ENCODE results near the gene ARHGAP1. TPM values are rescaled to one million over a fixed set of nuclear protein-coding genes. Genes with fewer than 3 reads are reported as not detected.

ARHGAP1 gene
- polyA plus RNA-seq, 2 of the 4 experiments (the other 2 are of a cell fraction): 17.2 to 35.2 TPM

- Histone ChIP-seq H3K9me3 (no peaks in the 10 kb centered on the region), H3K27ac (no peak overlapping the region), H3K4me1 (no peaks in the 10 kb centered on the region), H3K4me2 (no peak overlapping the region), H3K4me3 (no peak overlapping the region)
- POLR2A ChIA-PET: interaction anchor here (1.1 kb wide), 1 partner anchor 10 kb away, joined by 4 read pairs; no protein-coding TSS in a partner anchor
- WGBS (ENCODE audit: missing lambda C conversion rate): 94% methylated on average over 22 of the region's 22 CpGs
- CTCF ChIA-PET: interaction anchor here (0.6 to 2.9 kb wide), 5 partner anchors 13 to 143 kb away, joined by 3 to 11 read pairs (median 3); partner anchors contain the start of genes ATG13 and HARBI1
- FAIRE-seq (no peak), DNase-seq (ENCODE audit: low read depth in 1 of 2, low spot score in 1 of 2) (no peak), ATAC-seq (no peak)
- TF ChIP-seq MYC (IDR thresholded peaks at IDR 0.05; ENCODE audit: borderline replicate concordance, low read length) (no peak), CEBPB (IDR thresholded peaks at IDR 0.05) (no peak), PHF8 (IDR thresholded peaks at IDR 0.05; ENCODE audit: borderline replicate concordance, low read depth) (no peak), PBX3 (IDR thresholded peaks at IDR 0.05) (no peak), ZSCAN20 (CRISPR knock-in tag; IDR thresholded peaks at IDR 0.05) (no peak), HMGXB4 (CRISPR knock-in tag; IDR thresholded peaks at IDR 0.05; ENCODE audit: borderline replicate concordance) (no peak), HEYL (CRISPR knock-in tag; IDR thresholded peaks at IDR 0.05) (no peak), EHF (CRISPR knock-in tag; IDR thresholded peaks at IDR 0.05) (no peak), SREBF2 (IDR thresholded peaks at IDR 0.05) (no peak), SMC3 (IDR thresholded peaks at IDR 0.05) (no peak), NFE2L2 (conservative IDR thresholded peaks at IDR 0.05; ENCODE audit: low read length) (no peak), FOSL2 (IDR thresholded peaks at IDR 0.05) (no peak), FOSL2 (CRISPR knock-in tag; IDR thresholded peaks at IDR 0.05) (no peak), ZNF302 (CRISPR knock-in tag; IDR thresholded peaks at IDR 0.05) (no peak), CHD4 (IDR thresholded peaks at IDR 0.05; ENCODE audit: borderline replicate concordance) (no peak), RARB (CRISPR knock-in tag; IDR thresholded peaks at IDR 0.05) (no peak), JUN (IDR thresholded peaks at IDR 0.05) (no peak), E2F6 (IDR thresholded peaks at IDR 0.05; ENCODE audit: borderline replicate concordance, low read depth) (no peak), CTCF (IDR thresholded peaks at IDR 0.05) (no peak)
Observed at GRCh38 chr11:46633291-46634217, 66.9 kb downstream of the ARHGAP1 start.

- ChIA-PET POLR2A (no interaction called here), CTCF (interaction anchor here (1.0 to 2.9 kb wide), 2 partner anchors 10 to 15 kb away, joined by 3 to 11 read pairs; partner anchors contain the start of genes ATG13 and HARBI1)
- Histone ChIP-seq H3K4me2 (no peak overlapping the region), H3K4me1 (no peaks in the 10 kb centered on the region), H3K9me3 (no peaks in the 10 kb centered on the region), H3K4me3 (no peak overlapping the region), H3K27ac (no peak overlapping the region)
- ATAC-seq (no peak), FAIRE-seq (no peak), DNase-seq (ENCODE audit: low read depth in 1 of 2, low spot score in 1 of 2) (no peak)
- no peak for TF ChIP-seq RARB (CRISPR knock-in tag; IDR thresholded peaks at IDR 0.05)
- no peak for TF ChIP-seq PBX3 (IDR thresholded peaks at IDR 0.05)
- no peak for TF ChIP-seq RCOR1 (IDR thresholded peaks at IDR 0.05; ENCODE audit: low read depth, low read length)
- TF ChIP-seq SREBF2 (IDR thresholded peaks at IDR 0.05): no peak
- no peak for TF ChIP-seq REST (IDR thresholded peaks at IDR 0.05)
- TF ChIP-seq FOSB (CRISPR knock-in tag; IDR thresholded peaks at IDR 0.05): no peak
- TF ChIP-seq MYC (IDR thresholded peaks at IDR 0.05; ENCODE audit: borderline replicate concordance, low read length): no peak
- TF ChIP-seq ZFP36 (IDR thresholded peaks at IDR 0.05; ENCODE audit: borderline replicate concordance, partially characterized antibody): no peak
- no peak for TF ChIP-seq JUN (IDR thresholded peaks at IDR 0.05)
- 89% methylated on average over 1 of the region's 1 CpG for WGBS (ENCODE audit: missing lambda C conversion rate)
Observed at GRCh38 chr11:46632502-46632901, 67.9 kb downstream of the ARHGAP1 start.
